ENCODE measurements around the gene TKTL2.
A peak's percentile ranks its signal among the peaks of the same experiment; 100 is the strongest.
"Not testable (repeated sequence)": the region's sequence is repeated elsewhere in the genome, so short reads cannot be mapped to it uniquely, and the experiment has no call there.

Gene TKTL2

GRCh38 chr4:163485589-163485988 is 12.0 kb upstream of the TKTL2 start:
- no peak for DNase-seq (ENCODE audit: insufficient read length)
- no peak for FAIRE-seq

GRCh38 chr4:163484906-163485305 is 11.4 kb upstream of the TKTL2 start:
- FAIRE-seq (peak; percentile 71), DNase-seq (ENCODE audit: insufficient read length) (no peak)
- TF ChIP-seq TAF1 (IDR thresholded peaks at IDR 0.05; ENCODE audit: borderline replicate concordance, low read depth, low read length) (no peak), POLR2AphosphoS5 (IDR thresholded peaks at IDR 0.05; ENCODE audit: low read depth, low read length) (no peak), POLR2A (IDR thresholded peaks at IDR 0.05; ENCODE audit: low read depth, low read length) (no peak)

More at GRCh38 chr4:163485589-163485988, 12.0 kb upstream of the TKTL2 start:
- TF ChIP-seq POLR2AphosphoS5 (IDR thresholded peaks at IDR 0.05; ENCODE audit: low read depth, low read length) (no peak), POLR2A (IDR thresholded peaks at IDR 0.05; ENCODE audit: low read depth, low read length) (no peak), TAF1 (IDR thresholded peaks at IDR 0.05; ENCODE audit: borderline replicate concordance, low read depth, low read length) (no peak)

- FAIRE-seq (peak; percentile 24), DNase-seq (ENCODE audit: insufficient read length) (no peak)
- TF ChIP-seq TAF1 (IDR thresholded peaks at IDR 0.05; ENCODE audit: borderline replicate concordance, low read depth, low read length): no peak
- no peak for TF ChIP-seq POLR2A (IDR thresholded peaks at IDR 0.05; ENCODE audit: low read depth, low read length)
- TF ChIP-seq POLR2AphosphoS5 (IDR thresholded peaks at IDR 0.05; ENCODE audit: low read depth, low read length): no peak
These were observed 8.6 kb upstream of the TKTL2 start for GRCh38 chr4:163482190-163482589.

GRCh38 chr4:163476761-163477438 is 3.3 kb upstream of the TKTL2 start:
- no peak for DNase-seq (ENCODE audit: insufficient read length)
- TF ChIP-seq POLR2AphosphoS5 (IDR thresholded peaks at IDR 0.05; ENCODE audit: low read depth, low read length): no peak
- TF ChIP-seq TAF1 (IDR thresholded peaks at IDR 0.05; ENCODE audit: borderline replicate concordance, low read depth, low read length): no peak
- no peak for TF ChIP-seq POLR2A (IDR thresholded peaks at IDR 0.05; ENCODE audit: low read depth, low read length)
- no peak for FAIRE-seq

- TF ChIP-seq TAF1 (IDR thresholded peaks at IDR 0.05; ENCODE audit: borderline replicate concordance, low read depth, low read length): no peak
- TF ChIP-seq POLR2A (IDR thresholded peaks at IDR 0.05; ENCODE audit: low read depth, low read length): no peak
- TF ChIP-seq POLR2AphosphoS5 (IDR thresholded peaks at IDR 0.05; ENCODE audit: low read depth, low read length): no peak
- FAIRE-seq (no peak), DNase-seq (ENCODE audit: insufficient read length) (no peak)
These were observed 473 bp upstream of the TKTL2 start for GRCh38 chr4:163474027-163474426.

GRCh38 chr4:163473130-163473529 is 424 bp downstream of the TKTL2 start:
- DNase-seq (ENCODE audit: insufficient read length) (no peak), FAIRE-seq (no peak)
- TF ChIP-seq POLR2A (IDR thresholded peaks at IDR 0.05; ENCODE audit: low read depth, low read length) (no peak), TAF1 (IDR thresholded peaks at IDR 0.05; ENCODE audit: borderline replicate concordance, low read depth, low read length) (no peak), POLR2AphosphoS5 (IDR thresholded peaks at IDR 0.05; ENCODE audit: low read depth, low read length) (no peak)

GRCh38 chr4:163470391-163470790 is 3.2 kb downstream of the TKTL2 start:
- no peak for TF ChIP-seq POLR2AphosphoS5 (IDR thresholded peaks at IDR 0.05; ENCODE audit: low read depth, low read length)
- TF ChIP-seq TAF1 (IDR thresholded peaks at IDR 0.05; ENCODE audit: borderline replicate concordance, low read depth, low read length): no peak
- FAIRE-seq: no peak

GRCh38 chr4:163467082-163467770 is 6.3 kb downstream of the TKTL2 start:
- FAIRE-seq: no peak
- TF ChIP-seq POLR2AphosphoS5 (IDR thresholded peaks at IDR 0.05; ENCODE audit: low read depth, low read length): no peak
- no peak for TF ChIP-seq POLR2A (IDR thresholded peaks at IDR 0.05; ENCODE audit: low read depth, low read length)
- TF ChIP-seq TAF1 (IDR thresholded peaks at IDR 0.05; ENCODE audit: borderline replicate concordance, low read depth, low read length): no peak
- DNase-seq (ENCODE audit: insufficient read length): no peak

More at GRCh38 chr4:163470391-163470790, 3.2 kb downstream of the TKTL2 start:
- no peak for DNase-seq (ENCODE audit: insufficient read length)

GRCh38 chr4:163462556-163462955 is 11.0 kb downstream of the TKTL2 start:
- DNase-seq (ENCODE audit: insufficient read length) (no peak), FAIRE-seq (no peak)
- TF ChIP-seq TAF1 (IDR thresholded peaks at IDR 0.05; ENCODE audit: borderline replicate concordance, low read depth, low read length) (no peak), POLR2A (IDR thresholded peaks at IDR 0.05; ENCODE audit: low read depth, low read length) (no peak), POLR2AphosphoS5 (IDR thresholded peaks at IDR 0.05; ENCODE audit: low read depth, low read length) (no peak)

- TF ChIP-seq POLR2AphosphoS5 (IDR thresholded peaks at IDR 0.05; ENCODE audit: low read depth, low read length): no peak
- no peak for TF ChIP-seq POLR2A (IDR thresholded peaks at IDR 0.05; ENCODE audit: low read depth, low read length)
- TF ChIP-seq TAF1 (IDR thresholded peaks at IDR 0.05; ENCODE audit: borderline replicate concordance, low read depth, low read length): no peak
- FAIRE-seq: no peak
- no peak for DNase-seq (ENCODE audit: insufficient read length)
These were observed 24.9 kb downstream of the TKTL2 start for GRCh38 chr4:163448540-163449203.

- no peak for FAIRE-seq
- DNase-seq (ENCODE audit: insufficient read length): no peak
- TF ChIP-seq TAF1 (IDR thresholded peaks at IDR 0.05; ENCODE audit: borderline replicate concordance, low read depth, low read length) (no peak), POLR2A (IDR thresholded peaks at IDR 0.05; ENCODE audit: low read depth, low read length) (no peak), POLR2AphosphoS5 (IDR thresholded peaks at IDR 0.05; ENCODE audit: low read depth, low read length) (no peak)
These were observed 26.1 kb downstream of the TKTL2 start for GRCh38 chr4:163447481-163447880.

- DNase-seq (ENCODE audit: insufficient read length); FAIRE-seq: not testable (repeated sequence)
These were observed 26.5 kb downstream of the TKTL2 start for GRCh38 chr4:163447023-163447422.

Data from GM12892 (cell line).